Keratinocyte (primary cell): ENCODE measurements around the gene RANBP17. TPM values are rescaled to one million over a fixed set of nuclear protein-coding genes. Genes with fewer than 3 reads are reported as not detected.

Experiments
- DNase-seq: peaks from one replicate; pipeline ENCODE4 v3.0.0-alpha.2; 2011; ENCODE audit warnings: low read depth, missing footprints, low spot score
- FAIRE-seq: peaks from 2 replicates; lab custom pipeline; 2011; peaks lifted over from hg19 to GRCh38; lab: Jason Lieb, UNC
- H2AFZ ChIP-seq: 2 replicates; pipeline ENCODE4 v1.6.0; 2012; ENCODE audit warnings: low read length, control low read depth, inconsistent platforms; ENCODE audit not compliant: control insufficient read depth
- H3K27ac ChIP-seq: 2 replicates; pipeline ENCODE4 v1.5.1; 2011; ENCODE audit warnings: low read length; ENCODE audit not compliant: control insufficient read depth, insufficient read depth
- H3K27me3 ChIP-seq: 3 replicates; pipeline ENCODE4 v1.6.0; 2011; ENCODE audit warnings: low read length; ENCODE audit not compliant: control insufficient read depth, insufficient read depth; ENCODE audit errors: extremely low read depth
- H3K36me3 ChIP-seq, 2 experiments: 2 replicates in 1 of 2; 3 replicates in 1 of 2; pipeline ENCODE4 v1.5.1; 2011; ENCODE audit warnings: low read length in 2 of 2, mild to moderate bottlenecking in 1 of 2; ENCODE audit not compliant: control insufficient read depth in 2 of 2, insufficient read depth in 2 of 2; ENCODE audit errors: extremely low read depth in 1 of 2
- H3K4me1 ChIP-seq: 3 replicates; pipeline ENCODE4 v1.5.1; 2011; ENCODE audit warnings: low read length; ENCODE audit not compliant: control insufficient read depth, insufficient read depth; ENCODE audit errors: extremely low read depth
- H3K4me2 ChIP-seq: 3 replicates; pipeline ENCODE4 v1.6.0; 2011; ENCODE audit warnings: low read depth, low read length; ENCODE audit not compliant: control insufficient read depth, insufficient read depth; ENCODE audit errors: extremely low read depth
- H3K4me3 ChIP-seq, 3 experiments: fragments of 200-600 bp in 1 of 3; sonication (generic) in 1 of 3; 2 replicates in 2 of 3; 3 replicates in 1 of 3; pipeline ENCODE4 v1.5.1; 2011 to 2016; ENCODE audit warnings: low read length in 3 of 3, mild to moderate bottlenecking in 3 of 3, control low read depth in 2 of 3, inconsistent platforms in 1 of 3, low read depth in 1 of 3, mixed read lengths in 1 of 3, mixed run types in 1 of 3, moderate library complexity in 1 of 3; ENCODE audit not compliant: control insufficient read depth in 2 of 3, insufficient read depth in 2 of 3; ENCODE audit errors: extremely low read depth in 1 of 3
- H3K79me2 ChIP-seq: 2 replicates; pipeline ENCODE4 v1.6.0; 2012; ENCODE audit warnings: low read length; ENCODE audit not compliant: control insufficient read depth, insufficient read depth
- H3K9ac ChIP-seq: 3 replicates; pipeline ENCODE4 v1.6.0; 2011; ENCODE audit warnings: low read length; ENCODE audit not compliant: control insufficient read depth, insufficient read depth; ENCODE audit errors: extremely low read depth
- H3K9me1 ChIP-seq: 3 replicates; pipeline ENCODE4 v1.6.0; 2011; ENCODE audit warnings: low read length; ENCODE audit not compliant: control insufficient read depth, insufficient read depth; ENCODE audit errors: extremely low read depth
- H3K9me3 ChIP-seq: 2 replicates; pipeline ENCODE4 v1.5.1; 2012; ENCODE audit warnings: low read depth, low read length; ENCODE audit not compliant: control insufficient read depth
- H4K20me1 ChIP-seq: 3 replicates; pipeline ENCODE4 v1.6.0; 2011; ENCODE audit warnings: low read length; ENCODE audit not compliant: control insufficient read depth, insufficient read depth; ENCODE audit errors: extremely low read depth
- EZH2 ChIP-seq: IDR thresholded peaks from one replicate; pipeline ENCODE4 v1.6.1; 2012; ENCODE audit warnings: inconsistent platforms, mild to moderate bottlenecking, low read length, moderate library complexity
- dilution Hi-C: fragments of 300-500 bp; cut with MboI; formaldehyde crosslinking; loops from one replicate; pipeline ENCODE4 v1.7.0; 2020; ENCODE audit warnings: low sequenced_read_pairs; ENCODE audit not compliant: extremely low pct_ligation_motif_present
- polyA plus RNA-seq, 5 experiments: library from polyadenylated mRNA; depleted of rRNA in 3 of 5; stranded (reverse) in 3 of 5; stranded (forward) in 1 of 5; unstranded in 1 of 5; fragments of >200 nt; gene quantifications; 1 replicate in 1 of 5; 2 replicates in 3 of 5; 3 replicates in 1 of 5; pipeline versions ENCODE4 v1.2.1 to v1.2.3, GENCODE V29; 2011 to 2012; ENCODE audit warnings: missing spikeins in 2 of 5, low read depth in 1 of 5, low replicate concordance in 1 of 5
- TF ChIP-seq, protein P1 (sequence below), 3 experiments: IDR thresholded peaks in 1 of 3; conservative IDR thresholded peaks in 1 of 3; optimal IDR thresholded peaks in 1 of 3; 2 replicates in 2 of 3; 3 replicates in 1 of 3; pipeline versions ENCODE3 to v1.5.1; 2011; ENCODE audit warnings: low read length in 3 of 3, mild to moderate bottlenecking in 3 of 3, moderate library complexity in 2 of 3, control low read depth in 1 of 3, inconsistent platforms in 1 of 3; ENCODE audit not compliant: insufficient read depth in 2 of 3; ENCODE audit errors: extremely low read depth in 1 of 3

RANBP17 gene
- polyA plus RNA-seq, 1 donor (not counting 4 experiments of a cell fraction or from before 2014, with no cell fraction given), result 0.97 TPM

GRCh38 chr5:171309276-171310211 lies 447.7 kb downstream of the RANBP17 start:
- Histone ChIP-seq H3K27me3 (peaks cover 95% of the 10 kb centered on the region), H3K4me3 (no peak overlapping the region), H3K9ac (no peak overlapping the region), H3K79me2 (no peaks in the 10 kb centered on the region), H3K27ac (no peak overlapping the region), H4K20me1 (peaks cover 3% of the 10 kb centered on the region), H3K9me3 (no peaks in the 10 kb centered on the region), H3K36me3 (no peaks in the 10 kb centered on the region), H3K9me1 (no peaks in the 10 kb centered on the region), H3K4me2 (no peak overlapping the region), H2AFZ (no peak overlapping the region), H3K4me1 (no peaks in the 10 kb centered on the region)
- TF ChIP-seq EZH2, result peak; percentile 79
- TF ChIP-seq, protein P1, sequence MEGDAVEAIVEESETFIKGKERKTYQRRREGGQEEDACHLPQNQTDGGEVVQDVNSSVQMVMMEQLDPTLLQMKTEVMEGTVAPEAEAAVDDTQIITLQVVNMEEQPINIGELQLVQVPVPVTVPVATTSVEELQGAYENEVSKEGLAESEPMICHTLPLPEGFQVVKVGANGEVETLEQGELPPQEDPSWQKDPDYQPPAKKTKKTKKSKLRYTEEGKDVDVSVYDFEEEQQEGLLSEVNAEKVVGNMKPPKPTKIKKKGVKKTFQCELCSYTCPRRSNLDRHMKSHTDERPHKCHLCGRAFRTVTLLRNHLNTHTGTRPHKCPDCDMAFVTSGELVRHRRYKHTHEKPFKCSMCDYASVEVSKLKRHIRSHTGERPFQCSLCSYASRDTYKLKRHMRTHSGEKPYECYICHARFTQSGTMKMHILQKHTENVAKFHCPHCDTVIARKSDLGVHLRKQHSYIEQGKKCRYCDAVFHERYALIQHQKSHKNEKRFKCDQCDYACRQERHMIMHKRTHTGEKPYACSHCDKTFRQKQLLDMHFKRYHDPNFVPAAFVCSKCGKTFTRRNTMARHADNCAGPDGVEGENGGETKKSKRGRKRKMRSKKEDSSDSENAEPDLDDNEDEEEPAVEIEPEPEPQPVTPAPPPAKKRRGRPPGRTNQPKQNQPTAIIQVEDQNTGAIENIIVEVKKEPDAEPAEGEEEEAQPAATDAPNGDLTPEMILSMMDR (optimal IDR thresholded peaks at IDR 0.05 in 1 of 3, IDR thresholded peaks at IDR 0.05 in 1 of 3, conservative IDR thresholded peaks at IDR 0.05 in 1 of 3; ENCODE audit: extremely low read depth in 1 of 3, insufficient read depth in 2 of 3, low read length in 3 of 3), result no peak
- FAIRE-seq, result no peak
- dilution Hi-C loops, result no loop called here
- no peak for DNase-seq

DNA sequence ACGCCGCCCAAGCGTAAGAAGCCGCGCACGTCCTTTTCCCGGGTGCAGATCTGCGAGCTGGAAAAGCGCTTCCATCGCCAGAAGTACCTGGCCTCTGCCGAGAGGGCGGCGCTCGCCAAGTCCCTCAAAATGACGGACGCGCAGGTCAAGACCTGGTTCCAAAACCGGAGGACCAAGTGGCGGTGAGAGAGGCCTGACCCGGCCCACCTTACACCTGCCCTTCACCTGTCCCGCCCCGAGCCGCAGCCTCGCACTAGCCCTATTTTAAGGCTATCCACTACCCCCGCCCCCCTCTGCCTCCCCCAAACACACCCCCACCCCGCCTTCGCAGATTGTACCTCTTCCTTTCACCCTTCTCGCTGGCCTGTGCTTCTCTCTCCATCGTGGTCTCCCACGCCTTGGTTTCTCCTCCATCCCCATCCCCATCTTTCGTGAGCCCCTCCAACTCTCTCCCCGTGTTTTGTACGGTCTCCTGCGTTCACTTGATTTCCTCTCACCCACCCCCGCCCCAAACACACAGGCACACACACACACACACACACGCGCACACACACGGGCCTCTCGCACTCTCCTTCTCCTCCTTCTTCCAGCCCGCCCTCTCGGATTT lies 448.5 kb downstream of the RANBP17 start:
- Histone ChIP-seq H3K4me2 (no peak overlapping the region), H4K20me1 (peaks cover 3% of the 10 kb centered on the region), H3K4me1 (no peaks in the 10 kb centered on the region), H2AFZ (no peak overlapping the region), H3K9me1 (no peaks in the 10 kb centered on the region), H3K9me3 (no peaks in the 10 kb centered on the region), H3K27ac (no peak overlapping the region), H3K79me2 (no peaks in the 10 kb centered on the region), H3K4me3 (no peak overlapping the region), H3K36me3 (no peaks in the 10 kb centered on the region), H3K9ac (no peak overlapping the region), H3K27me3 (peaks cover 95% of the 10 kb centered on the region)
- FAIRE-seq (no peak), DNase-seq (no peak)
- no peak for TF ChIP-seq EZH2
- TF ChIP-seq, protein P1 (optimal IDR thresholded peaks at IDR 0.05 in 1 of 3, IDR thresholded peaks at IDR 0.05 in 1 of 3, conservative IDR thresholded peaks at IDR 0.05 in 1 of 3; ENCODE audit: extremely low read depth in 1 of 3, insufficient read depth in 2 of 3, low read length in 3 of 3), result peak; percentile 30 to 77 (median 55)
- dilution Hi-C loops, result no loop called here
